GM19467 (cell line): Measurements from ENCODE around the gene PDLIM3.
"Not testable (repeated sequence)": the region's sequence is repeated elsewhere in the genome, so short reads cannot be mapped to it uniquely, and the experiment has no call there.

Experiments used
- ATAC-seq: cut with Tn5 transposase; IDR thresholded peaks from one replicate; pipeline ENCODE4 v1.9.1; 2021; ENCODE audit warnings: mild to moderate bottlenecking, moderate library complexity; ENCODE audit not compliant: unreplicated experiment

PDLIM3 gene

GRCh38 chr4:185554365-185555126 is 19.2 kb upstream of the PDLIM3 start:
- ATAC-seq = no peak

GRCh38 chr4:185552254-185552653 is 16.9 kb upstream of the PDLIM3 start:
- ATAC-seq = no peak

GRCh38 chr4:185550933-185551332 is 15.6 kb upstream of the PDLIM3 start:
- no peak for ATAC-seq

GRCh38 chr4:185549095-185549639 is 13.9 kb upstream of the PDLIM3 start:
- ATAC-seq = no peak

- ATAC-seq = no peak
Observed at GRCh38 chr4:185548587-185548986, 13.3 kb upstream of the PDLIM3 start.

GRCh38 chr4:185546335-185546734 is 11.0 kb upstream of the PDLIM3 start:
- ATAC-seq = no peak

- no peak for ATAC-seq
Observed at GRCh38 chr4:185542626-185543315, 7.5 kb upstream of the PDLIM3 start.

- no peak for ATAC-seq
Observed at GRCh38 chr4:185541251-185541727, 6.0 kb upstream of the PDLIM3 start.

GRCh38 chr4:185540487-185541120 is 5.3 kb upstream of the PDLIM3 start:
- no peak for ATAC-seq

GRCh38 chr4:185540040-185540439 is 4.7 kb upstream of the PDLIM3 start:
- no peak for ATAC-seq

GRCh38 chr4:185538806-185539205 is 3.5 kb upstream of the PDLIM3 start:
- ATAC-seq = no peak

GRCh38 chr4:185536411-185536709 is 1.1 kb upstream of the PDLIM3 start:
- ATAC-seq = no peak

- no peak for ATAC-seq
Observed at GRCh38 chr4:185535612-185536410, 504 bp upstream of the PDLIM3 start.

GRCh38 chr4:185534511-185534865 is 819 bp downstream of the PDLIM3 start:
- no peak for ATAC-seq

- no peak for ATAC-seq
Observed at GRCh38 chr4:185532795-185533324, 2.4 kb downstream of the PDLIM3 start.

GRCh38 chr4:185532293-185532692 is 3.0 kb downstream of the PDLIM3 start:
- no peak for ATAC-seq

GRCh38 chr4:185531654-185532053 is 3.7 kb downstream of the PDLIM3 start:
- ATAC-seq = not testable (repeated sequence)

- ATAC-seq = no peak
Observed at GRCh38 chr4:185529413-185529812, 5.9 kb downstream of the PDLIM3 start.

GRCh38 chr4:185524888-185525863 is 10.1 kb downstream of the PDLIM3 start:
- ATAC-seq = no peak

- ATAC-seq = no peak
Observed at GRCh38 chr4:185523862-185524261, 11.4 kb downstream of the PDLIM3 start.
